Kidney (tissue), 14 donors: ENCODE measurements around the gene NDUFB2. TPM values are rescaled to one million over a fixed set of nuclear protein-coding genes. Genes with fewer than 3 reads are reported as not detected.

Source experiments
- DNase-seq, 5 donors: peaks; one replicate each; pipeline ENCODE4 v3.0.0-alpha.2; 2013 to 2020
- FAIRE-seq: peaks from 2 replicates; lab custom pipeline; 2012; peaks lifted over from hg19 to GRCh38; lab: Jason Lieb, UNC
- H3K27ac ChIP-seq, 2 donors: one replicate each; pipeline ENCODE4 v1.7.0; 2013; ENCODE audit warnings: low read depth in 2 of 2, low read length in 2 of 2, inconsistent platforms in 1 of 2
- H3K27me3 ChIP-seq: one replicate; pipeline ENCODE4 v1.7.1; 2013; ENCODE audit warnings: low read length, inconsistent platforms; ENCODE audit not compliant: control insufficient read depth, insufficient read depth
- H3K36me3 ChIP-seq, 3 donors: one replicate each; pipeline versions ENCODE4 v1.7.0 to v1.7.1; 2013; ENCODE audit warnings: low read length in 3 of 3, control low read depth in 1 of 3, inconsistent platforms in 1 of 3; ENCODE audit not compliant: insufficient read depth in 3 of 3, control insufficient read depth in 2 of 3
- H3K4me1 ChIP-seq, 3 donors: one replicate each; pipeline versions ENCODE4 v1.7.0 to v1.7.1; 2013; ENCODE audit warnings: low read length in 3 of 3, inconsistent platforms in 1 of 3, low read depth in 1 of 3; ENCODE audit not compliant: control insufficient read depth in 2 of 3, insufficient read depth in 2 of 3
- H3K4me3 ChIP-seq, 3 donors: one replicate each; pipeline versions ENCODE4 v1.7.0 to v1.8.1; 2013; ENCODE audit warnings: low read length in 3 of 3, control low read depth in 1 of 3, inconsistent platforms in 1 of 3
- H3K9ac ChIP-seq, 3 donors: one replicate each; pipeline versions ENCODE4 v1.7.0 to v1.7.1; 2013; ENCODE audit warnings: low read length in 3 of 3, control low read depth in 1 of 3, inconsistent platforms in 1 of 3
- H3K9me3 ChIP-seq, 3 donors: one replicate each; pipeline versions ENCODE4 v1.7.0 to v1.7.1; 2013; ENCODE audit warnings: low read length in 3 of 3, control low read depth in 1 of 3, inconsistent platforms in 1 of 3; ENCODE audit not compliant: control insufficient read depth in 2 of 3, insufficient read depth in 1 of 3
- CTCF ChIP-seq: IDR thresholded peaks from 3 replicates; pipeline ENCODE4 v1.5.1; 2012; ENCODE audit warnings: mild to moderate bottlenecking, moderate library complexity, borderline replicate concordance; ENCODE audit not compliant: insufficient read depth; ENCODE audit errors: extremely low read depth
- intact Hi-C: fragments of 100-400 bp; cut with DNase I; formaldehyde crosslinking; loops from one replicate; pipeline ENCODE4 v1.11.1; 2022
- polyA plus RNA-seq: library from polyadenylated mRNA; stranded (reverse); fragments of 350-450 nt; fragmentation: Illumina TruSeq; extraction: RNeasy Lipid Tissue Mini Kit (QIAGEN cat#74804); gene quantifications from one replicate; pipeline ENCODE4 v1.2.3, GENCODE V29; 2014; ENCODE audit warnings: low read depth, low replicate concordance; ENCODE audit not compliant: insufficient read depth
- total RNA-seq: library from RNA; stranded (reverse); fragmentation: NEBNext Ultra II Directional; extraction: Animal tissue kit (Norgen Biotek cat#: 25700); gene quantifications from one replicate; pipeline ENCODE4 v1.2.1, GENCODE V29; 2021
- donor health status: control.
- donor health status: control.
- donor health status: control.
- donor health status: control.
- donor health status: control.
- donor health status: DM: yes; HTN: yes; CAD: no.
- donor health status: Normal renal cell carcinoma (clear cell type).

NDUFB2 gene
- total and polyA plus RNA-seq, 2 donors from 2014 or later, result 255 to 998 TPM

DNA sequence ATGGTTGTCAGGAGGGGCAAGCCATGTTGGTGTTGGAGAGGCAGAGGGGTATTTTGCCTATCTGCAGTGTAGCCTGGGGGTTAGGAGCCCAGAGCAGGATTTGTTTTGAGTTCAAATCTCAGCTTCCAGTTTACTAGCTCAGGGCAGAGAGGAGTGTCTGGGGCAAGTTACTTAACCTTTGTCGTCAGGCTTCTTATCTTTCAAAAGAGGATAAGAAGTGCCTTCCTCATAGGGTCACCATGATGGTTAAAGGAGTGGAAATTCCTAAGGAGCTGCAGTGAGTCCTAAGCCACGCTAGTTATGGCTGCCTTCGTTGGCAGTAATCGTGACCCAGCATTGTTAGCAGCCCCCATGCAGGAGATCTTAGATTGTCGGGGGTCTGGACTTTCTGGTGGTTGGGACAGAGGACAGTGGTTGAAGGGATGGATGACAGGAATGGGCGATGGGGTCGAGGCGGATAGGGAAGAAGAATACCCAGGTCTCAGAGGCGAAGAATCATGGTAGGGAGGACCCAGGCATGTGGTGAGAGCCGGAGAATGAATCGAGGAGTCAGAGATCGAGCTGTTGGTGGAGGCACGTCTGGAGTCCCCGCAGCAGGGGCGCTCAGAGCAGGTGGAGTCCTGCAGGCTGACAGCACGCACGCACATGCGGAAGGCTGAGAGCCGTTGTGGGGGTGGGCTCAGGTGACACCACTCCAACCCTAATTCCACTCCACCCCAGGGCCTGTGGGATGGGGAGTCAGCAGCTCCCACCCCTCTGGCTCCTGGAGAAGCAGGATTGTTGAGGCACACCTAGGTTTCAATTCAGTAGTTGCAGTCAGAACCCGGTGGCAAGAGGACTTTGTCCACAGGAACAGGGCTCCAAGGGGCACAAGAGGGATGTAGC is 12.2 kb upstream of the NDUFB2 start:
- peaks cover 0 to 5% (median 0%) of the 10 kb centered on the region in 3 donors for H3K36me3 ChIP-seq
- no peak overlapping the region for H3K27ac ChIP-seq
- H3K27me3 ChIP-seq, result no peaks in the 10 kb centered on the region
- no peaks in the 10 kb centered on the region for H3K4me1 ChIP-seq
- FAIRE-seq, result no peak
- no peaks in the 10 kb centered on the region for H3K9me3 ChIP-seq
- DNase-seq, result peak in 1 of 5 donors; percentile 71
- intact Hi-C loops, result no loop called here
- TF ChIP-seq CTCF, result no peak
- H3K4me3 ChIP-seq, result no peak overlapping the region
- no peak overlapping the region for H3K9ac ChIP-seq

GRCh38 chr7:140685407-140686087 is 11.0 kb upstream of the NDUFB2 start:
- Histone ChIP-seq H3K9me3 (no peaks in the 10 kb centered on the region), H3K9ac (no peak overlapping the region), H3K27me3 (no peaks in the 10 kb centered on the region), H3K27ac (no peak overlapping the region), H3K36me3 (peaks cover 0 to 5% (median 0%) of the 10 kb centered on the region in 3 donors), H3K4me1 (no peaks in the 10 kb centered on the region), H3K4me3 (no peak overlapping the region)
- TF ChIP-seq CTCF, result no peak
- FAIRE-seq (no peak), DNase-seq (no peak)
- intact Hi-C loops, result no loop called here

DNA sequence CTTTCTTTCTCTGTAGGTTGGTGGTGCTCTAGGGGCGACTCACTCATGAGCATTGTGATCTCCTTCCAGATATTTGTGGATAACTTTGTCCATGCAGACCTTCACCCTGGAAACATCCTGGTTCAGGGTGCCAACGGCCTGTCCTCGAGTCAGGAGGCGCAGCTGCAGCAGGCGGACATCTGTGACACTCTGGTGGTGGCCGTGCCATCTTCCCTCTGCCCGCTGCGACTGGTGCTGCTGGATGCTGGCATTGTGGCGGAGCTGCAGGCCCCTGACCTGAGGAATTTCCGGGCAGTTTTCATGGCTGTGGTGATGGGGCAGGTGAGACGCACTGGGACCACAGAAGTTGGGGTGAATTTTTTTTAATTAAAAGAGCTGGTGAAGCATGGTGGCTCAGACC is 9.6 kb upstream of the NDUFB2 start:
- Histone ChIP-seq H3K9me3 (no peaks in the 10 kb centered on the region), H3K27ac (no peak overlapping the region), H3K36me3 (no peaks in the 10 kb centered on the region), H3K27me3 (no peaks in the 10 kb centered on the region), H3K4me1 (no peaks in the 10 kb centered on the region), H3K4me3 (no peak overlapping the region), H3K9ac (no peak overlapping the region)
- intact Hi-C loops, result no loop called here
- TF ChIP-seq CTCF, result no peak
- FAIRE-seq, result no peak
- peak in 1 of 5 donors; percentile 55 for DNase-seq
